A673 (cell line): ENCODE results near the gene P2RY2.

ENCODE experiments used
- EZH2 ChIP-seq: fragments of 200-600 bp; sonication (generic); IDR thresholded peaks from 2 replicates; pipeline ENCODE4 v1.6.1; 2017; ENCODE audit warnings: borderline replicate concordance, low read depth, mild to moderate bottlenecking, mixed read lengths, antibody characterized with exemption, low read length; ENCODE audit not compliant: poor library complexity, severe bottlenecking
- TF ChIP-seq, protein P1 (sequence below): fragments of 300-800, 200-600 bp; sonication (generic); conservative IDR thresholded peaks from 2 replicates; pipeline ENCODE4 v1.5.1; 2017; ENCODE audit warnings: low read depth, mild to moderate bottlenecking, antibody characterized with exemption, low read length, moderate library complexity, mixed read lengths

DNA sequence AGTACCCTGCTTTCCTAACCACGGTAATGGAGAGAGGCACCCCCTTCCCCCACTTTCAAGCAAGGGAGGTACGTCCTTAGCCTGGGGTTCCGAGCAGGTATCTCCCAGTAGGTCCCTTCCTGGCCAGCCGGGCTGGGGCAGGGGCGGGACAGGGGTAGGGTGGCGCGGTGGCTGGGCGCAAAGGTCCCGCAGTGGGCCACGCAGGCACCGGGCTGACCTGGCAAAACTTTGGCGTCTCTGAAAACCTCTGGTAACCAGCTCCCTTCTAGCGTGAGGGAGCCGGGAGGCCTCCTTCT lies 323 bp upstream of the P2RY2 start:
- TF ChIP-seq, protein P1, sequence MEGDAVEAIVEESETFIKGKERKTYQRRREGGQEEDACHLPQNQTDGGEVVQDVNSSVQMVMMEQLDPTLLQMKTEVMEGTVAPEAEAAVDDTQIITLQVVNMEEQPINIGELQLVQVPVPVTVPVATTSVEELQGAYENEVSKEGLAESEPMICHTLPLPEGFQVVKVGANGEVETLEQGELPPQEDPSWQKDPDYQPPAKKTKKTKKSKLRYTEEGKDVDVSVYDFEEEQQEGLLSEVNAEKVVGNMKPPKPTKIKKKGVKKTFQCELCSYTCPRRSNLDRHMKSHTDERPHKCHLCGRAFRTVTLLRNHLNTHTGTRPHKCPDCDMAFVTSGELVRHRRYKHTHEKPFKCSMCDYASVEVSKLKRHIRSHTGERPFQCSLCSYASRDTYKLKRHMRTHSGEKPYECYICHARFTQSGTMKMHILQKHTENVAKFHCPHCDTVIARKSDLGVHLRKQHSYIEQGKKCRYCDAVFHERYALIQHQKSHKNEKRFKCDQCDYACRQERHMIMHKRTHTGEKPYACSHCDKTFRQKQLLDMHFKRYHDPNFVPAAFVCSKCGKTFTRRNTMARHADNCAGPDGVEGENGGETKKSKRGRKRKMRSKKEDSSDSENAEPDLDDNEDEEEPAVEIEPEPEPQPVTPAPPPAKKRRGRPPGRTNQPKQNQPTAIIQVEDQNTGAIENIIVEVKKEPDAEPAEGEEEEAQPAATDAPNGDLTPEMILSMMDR = no peak
- TF ChIP-seq EZH2 = no peak
